Measurements from ENCODE around the gene NOS2.

- TF ChIP-seq, protein P1, sequence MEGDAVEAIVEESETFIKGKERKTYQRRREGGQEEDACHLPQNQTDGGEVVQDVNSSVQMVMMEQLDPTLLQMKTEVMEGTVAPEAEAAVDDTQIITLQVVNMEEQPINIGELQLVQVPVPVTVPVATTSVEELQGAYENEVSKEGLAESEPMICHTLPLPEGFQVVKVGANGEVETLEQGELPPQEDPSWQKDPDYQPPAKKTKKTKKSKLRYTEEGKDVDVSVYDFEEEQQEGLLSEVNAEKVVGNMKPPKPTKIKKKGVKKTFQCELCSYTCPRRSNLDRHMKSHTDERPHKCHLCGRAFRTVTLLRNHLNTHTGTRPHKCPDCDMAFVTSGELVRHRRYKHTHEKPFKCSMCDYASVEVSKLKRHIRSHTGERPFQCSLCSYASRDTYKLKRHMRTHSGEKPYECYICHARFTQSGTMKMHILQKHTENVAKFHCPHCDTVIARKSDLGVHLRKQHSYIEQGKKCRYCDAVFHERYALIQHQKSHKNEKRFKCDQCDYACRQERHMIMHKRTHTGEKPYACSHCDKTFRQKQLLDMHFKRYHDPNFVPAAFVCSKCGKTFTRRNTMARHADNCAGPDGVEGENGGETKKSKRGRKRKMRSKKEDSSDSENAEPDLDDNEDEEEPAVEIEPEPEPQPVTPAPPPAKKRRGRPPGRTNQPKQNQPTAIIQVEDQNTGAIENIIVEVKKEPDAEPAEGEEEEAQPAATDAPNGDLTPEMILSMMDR (IDR thresholded peaks at IDR 0.05; ENCODE audit: poor library complexity), result no peak
- TF ChIP-seq EZH2phosphoT487 (IDR thresholded peaks at IDR 0.05; ENCODE audit: low read depth, severe bottlenecking, unreplicated experiment) (no peak), EZH2 (IDR thresholded peaks at IDR 0.05; ENCODE audit: borderline replicate concordance) (no peak)
Measured at GRCh38 chr17:27765353-27765752, 35.0 kb downstream of the NOS2 start.

Data from hepatocyte (in vitro differentiated cells).